ENCODE data around the gene CENPX. TPM values are rescaled to one million over a fixed set of nuclear protein-coding genes. Genes with fewer than 3 reads are reported as not detected.
A peak's percentile ranks its signal among the peaks of the same experiment; 100 is the strongest.

CENPX gene
- total and polyA plus RNA-seq, 2 of the 13 experiments (the other 11 are each of a cell fraction or from before 2014, with no cell fraction given): 92.7 to 170 TPM

- TF ChIP-seq AKNA (CRISPR knock-in tag; IDR thresholded peaks at IDR 0.05; ENCODE audit: borderline replicate concordance): no peak
- no peak for TF ChIP-seq GLMP (CRISPR knock-in tag; IDR thresholded peaks at IDR 0.05; ENCODE audit: borderline replicate concordance)
- peak; percentile 84 for TF ChIP-seq ZNF512B (CRISPR knock-in tag; IDR thresholded peaks at IDR 0.05; ENCODE audit: borderline replicate concordance)
- TF ChIP-seq TMF1 (CRISPR knock-in tag; IDR thresholded peaks at IDR 0.05; ENCODE audit: low read depth): no peak
- TF ChIP-seq UBTF (CRISPR knock-in tag; IDR thresholded peaks at IDR 0.05): peak; percentile 86
- peak; percentile 90 for TF ChIP-seq RBM39 (IDR thresholded peaks at IDR 0.05; ENCODE audit: low read depth, low read length, poor library complexity, severe bottlenecking)
- no peak for TF ChIP-seq MATR3 (CRISPR knock-in tag; IDR thresholded peaks at IDR 0.05)
- TF ChIP-seq RERE (CRISPR knock-in tag; IDR thresholded peaks at IDR 0.05; ENCODE audit: low read depth): peak; percentile 38
- peak; percentile 58; the same call in 1 of the 2 replicates for TF ChIP-seq SP2 (CRISPR knock-in tag; IDR thresholded peaks at IDR 0.05)
These were observed 22.5 kb downstream of the CENPX start (continued) for GRCh38 chr17:81999976-82000802.

Data from HepG2 (cell line).